Vagina (tissue), 2 donors: Measurements from ENCODE around the gene DNAAF3.

Source experiments
- CTCF ChIP-seq, 3 experiments: fragments of 450-650 bp in 2 of 3; fragments of 200-600 bp in 1 of 3; sonication (generic) in 1 of 3; IDR thresholded peaks; one replicate each; pipeline ENCODE4 v1.5.1; 2017 to 2019; ENCODE audit warnings: antibody characterized with exemption in 3 of 3, mild to moderate bottlenecking in 2 of 3, moderate library complexity in 2 of 3
- POLR2A ChIP-seq, 2 donors: fragments of 450-650 bp; IDR thresholded peaks; one replicate each; pipeline ENCODE4 v1.6.1; 2017; ENCODE audit warnings: antibody characterized with exemption in 2 of 2, mild to moderate bottlenecking in 2 of 2, moderate library complexity in 2 of 2
- POLR2AphosphoS5 ChIP-seq, 2 donors: sonication (generic); formaldehyde crosslinking; IDR thresholded peaks; one replicate each; pipeline ENCODE4 v1.9.0; 2017; ENCODE audit warnings: antibody characterized with exemption in 2 of 2, mild to moderate bottlenecking in 2 of 2, low read depth in 1 of 2; ENCODE audit not compliant: insufficient read depth in 1 of 2

GRCh38 chr19:55212447-55212846 is 46.0 kb upstream of the DNAAF3 start:
- TF ChIP-seq CTCF (IDR thresholded peaks at IDR 0.05) (no peak), POLR2AphosphoS5 (IDR thresholded peaks at IDR 0.05; ENCODE audit: insufficient read depth in 1 of 2, low read depth in 1 of 2) (no peak), POLR2A (IDR thresholded peaks at IDR 0.05) (no peak)
